ENCODE results near the gene AGAP6. TPM values are rescaled to one million over a fixed set of nuclear protein-coding genes. Genes with fewer than 3 reads are reported as not detected.
"Not testable (repeated sequence)": the region's sequence is repeated elsewhere in the genome, so short reads cannot be mapped to it uniquely, and the experiment has no call there.

The AGAP6 gene
- polyA plus RNA-seq, 1 donor from 2014 or later: 23.3 TPM

- no peaks in the 10 kb centered on the region for H3K9me2 ChIP-seq (ENCODE audit: insufficient read depth, low read length)
- H3K36me3 ChIP-seq (ENCODE audit: insufficient read depth, low read length): no peaks in the 10 kb centered on the region
- H4K20me1 ChIP-seq (ENCODE audit: insufficient read depth): no peaks in the 10 kb centered on the region
- H2AFZ ChIP-seq (ENCODE audit: low read depth, low read length): no peak overlapping the region
- H3K27me3 ChIP-seq (ENCODE audit: insufficient read depth, low read depth, low read length): no peaks in the 10 kb centered on the region
- no peak overlapping the region for H3K4me3 ChIP-seq (ENCODE audit: low read length)
- H3K4me2 ChIP-seq (ENCODE audit: low read length): no peak overlapping the region
- no peak for TF ChIP-seq POLR2AphosphoS5 (IDR thresholded peaks at IDR 0.05)
- TF ChIP-seq EZH2 (IDR thresholded peaks at IDR 0.05; ENCODE audit: borderline replicate concordance, insufficient read depth, low read length, poor library complexity, severe bottlenecking): no peak
- no peak for TF ChIP-seq REST (IDR thresholded peaks at IDR 0.05; ENCODE audit: borderline replicate concordance)
- no peak for TF ChIP-seq CTCF (IDR thresholded peaks at IDR 0.05; ENCODE audit: poor library complexity, severe bottlenecking)
- no peak for TF ChIP-seq MXI1 (conservative IDR thresholded peaks at IDR 0.05; ENCODE audit: poor library complexity, severe bottlenecking)
- no peak for TF ChIP-seq SMC3 (conservative IDR thresholded peaks at IDR 0.05; ENCODE audit: poor library complexity)
- TF ChIP-seq EP300 (conservative IDR thresholded peaks at IDR 0.05; ENCODE audit: poor library complexity, severe bottlenecking): no peak
- H3K9ac ChIP-seq (ENCODE audit: low read length): no peak overlapping the region
- no peaks in the 10 kb centered on the region for H3F3A ChIP-seq (ENCODE audit: insufficient read depth, low read length, poor library complexity, severe bottlenecking)
- H3K27ac ChIP-seq (ENCODE audit: low read length): no peak overlapping the region
- no peaks in the 10 kb centered on the region for H3K79me2 ChIP-seq (replicated peaks; ENCODE audit: insufficient read depth, low read length)
- no peaks in the 10 kb centered on the region for H3K9me3 ChIP-seq (ENCODE audit: low read length)
Observed at GRCh38 chr10:50033481-50033880, 45.3 kb downstream of the AGAP6 start.

GRCh38 chr10:50035337-50035736 is 47.1 kb downstream of the AGAP6 start:
- H3K9ac ChIP-seq (ENCODE audit: low read length); H3K4me3 ChIP-seq (ENCODE audit: low read length); H3K79me2 ChIP-seq (replicated peaks; ENCODE audit: insufficient read depth, low read length); H3K4me2 ChIP-seq (ENCODE audit: low read length); H3K36me3 ChIP-seq (ENCODE audit: insufficient read depth, low read length); H3K27me3 ChIP-seq (ENCODE audit: insufficient read depth, low read depth, low read length); H4K20me1 ChIP-seq (ENCODE audit: insufficient read depth); H2AFZ ChIP-seq (ENCODE audit: low read depth, low read length); H3K9me2 ChIP-seq (ENCODE audit: insufficient read depth, low read length); H3K27ac ChIP-seq (ENCODE audit: low read length); H3F3A ChIP-seq (ENCODE audit: insufficient read depth, low read length, poor library complexity, severe bottlenecking); H3K9me3 ChIP-seq (ENCODE audit: low read length): not testable (repeated sequence)

GRCh38 chr10:50044941-50045664 is 56.9 kb downstream of the AGAP6 start:
- H3K27me3 ChIP-seq (ENCODE audit: insufficient read depth, low read depth, low read length): no peaks in the 10 kb centered on the region
- no peak overlapping the region for H3K4me2 ChIP-seq (ENCODE audit: low read length)
- no peak overlapping the region for H3K4me3 ChIP-seq (ENCODE audit: low read length)
- no peaks in the 10 kb centered on the region for H3K79me2 ChIP-seq (replicated peaks; ENCODE audit: insufficient read depth, low read length)
- H3K27ac ChIP-seq (ENCODE audit: low read length): no peak overlapping the region
- H3K36me3 ChIP-seq (ENCODE audit: insufficient read depth, low read length): no peaks in the 10 kb centered on the region
- TF ChIP-seq CTCF (IDR thresholded peaks at IDR 0.05; ENCODE audit: poor library complexity, severe bottlenecking): no peak
- TF ChIP-seq EZH2 (IDR thresholded peaks at IDR 0.05; ENCODE audit: borderline replicate concordance, insufficient read depth, low read length, poor library complexity, severe bottlenecking): no peak
- TF ChIP-seq SMC3 (conservative IDR thresholded peaks at IDR 0.05; ENCODE audit: poor library complexity): no peak
- TF ChIP-seq TAF1 (IDR thresholded peaks at IDR 0.05; ENCODE audit: low read depth): no peak
- TF ChIP-seq MXI1 (conservative IDR thresholded peaks at IDR 0.05; ENCODE audit: poor library complexity, severe bottlenecking): no peak
- no peak for TF ChIP-seq RAD21 (conservative IDR thresholded peaks at IDR 0.05)
- no peak for TF ChIP-seq EP300 (conservative IDR thresholded peaks at IDR 0.05; ENCODE audit: poor library complexity, severe bottlenecking)
- no peak for TF ChIP-seq REST (IDR thresholded peaks at IDR 0.05; ENCODE audit: borderline replicate concordance)
- TF ChIP-seq POLR2AphosphoS5 (IDR thresholded peaks at IDR 0.05): no peak
- H3K9ac ChIP-seq (ENCODE audit: low read length): no peak overlapping the region
- H4K20me1 ChIP-seq (ENCODE audit: insufficient read depth): no peaks in the 10 kb centered on the region
- H3K9me3 ChIP-seq (ENCODE audit: low read length): no peaks in the 10 kb centered on the region
- no peaks in the 10 kb centered on the region for H3F3A ChIP-seq (ENCODE audit: insufficient read depth, low read length, poor library complexity, severe bottlenecking)
- H3K9me2 ChIP-seq (ENCODE audit: insufficient read depth, low read length): no peaks in the 10 kb centered on the region
- H2AFZ ChIP-seq (ENCODE audit: low read depth, low read length): no peak overlapping the region

Measured in neural cell (in vitro differentiated cells).